WERI-Rb-1 (cell line): ENCODE results near the gene CDH2.

Experiments
- DNase-seq: peaks from one replicate; pipeline ENCODE4 v3.0.0-alpha.2; 2020
- H3K27ac ChIP-seq: fragments of 250-450 bp; sonication (Bioruptor Pico); 2 replicates; pipeline ENCODE4 v1.5.1; 2020; ENCODE audit warnings: mild to moderate bottlenecking, moderate library complexity
- H3K27me3 ChIP-seq: fragments of 250-450 bp; sonication (Bioruptor Pico); 2 replicates; pipeline ENCODE4 v1.5.1; 2021; ENCODE audit warnings: mild to moderate bottlenecking, low read depth, moderate library complexity; ENCODE audit not compliant: insufficient read depth, severe bottlenecking
- H3K36me3 ChIP-seq: fragments of 250-450 bp; sonication (Bioruptor Pico); 2 replicates; pipeline ENCODE4 v1.5.1; 2020; ENCODE audit warnings: mild to moderate bottlenecking, moderate library complexity
- H3K4me3 ChIP-seq: 2 replicates; pipeline ENCODE4 v1.5.1; 2011; ENCODE audit warnings: low read depth, mild to moderate bottlenecking, control low read depth, low read length
- H3K9me3 ChIP-seq: fragments of 250-450 bp; sonication (Bioruptor Pico); 2 replicates; pipeline ENCODE4 v1.5.1; 2021; ENCODE audit warnings: mild to moderate bottlenecking, moderate library complexity; ENCODE audit not compliant: severe bottlenecking
- TF ChIP-seq, protein P1 (sequence below): IDR thresholded peaks from 2 replicates; pipeline ENCODE4 v1.5.1; 2011; ENCODE audit warnings: low read depth, mild to moderate bottlenecking, control low read depth, inconsistent platforms, low read length

The CDH2 gene

GRCh38 chr18:27996801-27997272 is 180.1 kb downstream of the CDH2 start:
- DNase-seq: no peak
- Histone ChIP-seq H3K9me3 (no peaks in the 10 kb centered on the region), H3K4me3 (no peak overlapping the region), H3K27me3 (no peaks in the 10 kb centered on the region), H3K36me3 (peaks cover 82% of the 10 kb centered on the region), H3K27ac (no peak overlapping the region)
- TF ChIP-seq, protein P1, sequence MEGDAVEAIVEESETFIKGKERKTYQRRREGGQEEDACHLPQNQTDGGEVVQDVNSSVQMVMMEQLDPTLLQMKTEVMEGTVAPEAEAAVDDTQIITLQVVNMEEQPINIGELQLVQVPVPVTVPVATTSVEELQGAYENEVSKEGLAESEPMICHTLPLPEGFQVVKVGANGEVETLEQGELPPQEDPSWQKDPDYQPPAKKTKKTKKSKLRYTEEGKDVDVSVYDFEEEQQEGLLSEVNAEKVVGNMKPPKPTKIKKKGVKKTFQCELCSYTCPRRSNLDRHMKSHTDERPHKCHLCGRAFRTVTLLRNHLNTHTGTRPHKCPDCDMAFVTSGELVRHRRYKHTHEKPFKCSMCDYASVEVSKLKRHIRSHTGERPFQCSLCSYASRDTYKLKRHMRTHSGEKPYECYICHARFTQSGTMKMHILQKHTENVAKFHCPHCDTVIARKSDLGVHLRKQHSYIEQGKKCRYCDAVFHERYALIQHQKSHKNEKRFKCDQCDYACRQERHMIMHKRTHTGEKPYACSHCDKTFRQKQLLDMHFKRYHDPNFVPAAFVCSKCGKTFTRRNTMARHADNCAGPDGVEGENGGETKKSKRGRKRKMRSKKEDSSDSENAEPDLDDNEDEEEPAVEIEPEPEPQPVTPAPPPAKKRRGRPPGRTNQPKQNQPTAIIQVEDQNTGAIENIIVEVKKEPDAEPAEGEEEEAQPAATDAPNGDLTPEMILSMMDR: no peak

GRCh38 chr18:27995770-27996502 is 181.0 kb downstream of the CDH2 start:
- H3K36me3 ChIP-seq: peaks cover 82% of the 10 kb centered on the region
- H3K9me3 ChIP-seq: no peaks in the 10 kb centered on the region
- no peaks in the 10 kb centered on the region for H3K27me3 ChIP-seq
- H3K27ac ChIP-seq: no peak overlapping the region
- TF ChIP-seq, protein P1: no peak
- no peak overlapping the region for H3K4me3 ChIP-seq
- no peak for DNase-seq

DNA sequence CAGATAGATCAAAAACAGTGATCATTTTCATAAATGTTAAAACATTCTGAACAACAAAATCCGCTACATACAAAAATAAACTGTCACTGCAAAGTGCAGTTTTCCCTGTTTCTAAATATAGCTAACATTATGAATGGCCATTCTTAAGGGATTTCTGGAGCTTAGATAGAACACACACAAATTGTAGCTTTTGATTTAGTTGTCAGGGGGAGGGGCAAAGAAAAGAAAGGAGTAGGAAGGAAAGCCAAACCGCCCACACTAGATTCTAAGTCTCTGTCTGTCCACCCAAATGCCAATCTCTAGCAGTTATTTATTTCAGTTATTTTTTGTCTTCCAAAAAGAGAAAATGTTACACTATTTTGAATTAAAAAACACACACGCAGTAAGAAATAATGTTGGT is 182.4 kb downstream of the CDH2 start:
- no peaks in the 10 kb centered on the region for H3K27me3 ChIP-seq
- TF ChIP-seq, protein P1: no peak
- DNase-seq: no peak

DNA sequence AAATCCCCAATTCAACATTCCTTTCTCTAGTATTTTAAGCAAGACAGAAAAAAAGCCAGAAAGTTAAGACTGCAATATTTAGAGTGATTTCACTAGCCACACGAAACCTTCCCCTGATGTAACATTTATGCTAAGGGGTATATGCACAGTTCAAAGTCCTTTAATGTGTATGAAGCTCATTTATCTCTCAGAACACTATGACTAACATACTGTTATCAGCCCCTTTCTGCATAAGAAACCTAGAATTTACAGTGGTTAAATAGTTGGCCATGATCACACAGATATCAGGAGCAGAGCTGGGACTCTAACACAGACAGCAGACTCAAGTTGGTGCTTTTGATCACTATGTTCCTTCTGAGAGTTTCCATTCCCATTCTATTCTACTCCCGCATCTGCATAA is 185.5 kb downstream of the CDH2 start:
- H3K4me3 ChIP-seq: no peak overlapping the region
- no peaks in the 10 kb centered on the region for H3K9me3 ChIP-seq
- TF ChIP-seq, protein P1: no peak
- peaks cover 81% of the 10 kb centered on the region for H3K36me3 ChIP-seq
- no peaks in the 10 kb centered on the region for H3K27me3 ChIP-seq
- H3K27ac ChIP-seq: no peak overlapping the region
- DNase-seq: no peak

More for the DNA sequence above, 182.4 kb downstream of the CDH2 start:
- Histone ChIP-seq H3K9me3 (no peaks in the 10 kb centered on the region), H3K4me3 (no peak overlapping the region), H3K27ac (no peak overlapping the region), H3K36me3 (peaks cover 85% of the 10 kb centered on the region)

GRCh38 chr18:27985832-27986231 is 191.1 kb downstream of the CDH2 start:
- H3K27ac ChIP-seq: no peak overlapping the region
- TF ChIP-seq, protein P1: no peak
- DNase-seq: no peak
- peaks cover 85% of the 10 kb centered on the region for H3K36me3 ChIP-seq
- H3K9me3 ChIP-seq: no peaks in the 10 kb centered on the region
- no peaks in the 10 kb centered on the region for H3K27me3 ChIP-seq
- H3K4me3 ChIP-seq: no peak overlapping the region

GRCh38 chr18:27983780-27984179 is 193.2 kb downstream of the CDH2 start:
- no peaks in the 10 kb centered on the region for H3K9me3 ChIP-seq
- DNase-seq: no peak
- H3K27ac ChIP-seq: no peak overlapping the region
- no peaks in the 10 kb centered on the region for H3K27me3 ChIP-seq
- peaks cover 72% of the 10 kb centered on the region for H3K36me3 ChIP-seq
- H3K4me3 ChIP-seq: no peak overlapping the region
- TF ChIP-seq, protein P1: no peak
